SK-N-MC (cell line): Measurements from ENCODE around the gene WDR20.

Experiments
- EZH2 ChIP-seq: fragments of 200-600 bp; sonication (generic); IDR thresholded peaks from one replicate; pipeline ENCODE4 v1.6.1; 2017; ENCODE audit warnings: antibody characterized with exemption
- FOXP2 ChIP-seq: optimal IDR thresholded peaks from 2 replicates; pipeline ENCODE3; 2011; ENCODE audit warnings: mild to moderate bottlenecking, moderate library complexity; ENCODE audit not compliant: insufficient read depth; ENCODE audit errors: extremely low read length, control extremely low read depth
- POLR2AphosphoS5 ChIP-seq: IDR thresholded peaks from 2 replicates; pipeline ENCODE4 v1.6.1; 2012; ENCODE audit warnings: mild to moderate bottlenecking, low read depth, low read length, borderline replicate concordance

DNA sequence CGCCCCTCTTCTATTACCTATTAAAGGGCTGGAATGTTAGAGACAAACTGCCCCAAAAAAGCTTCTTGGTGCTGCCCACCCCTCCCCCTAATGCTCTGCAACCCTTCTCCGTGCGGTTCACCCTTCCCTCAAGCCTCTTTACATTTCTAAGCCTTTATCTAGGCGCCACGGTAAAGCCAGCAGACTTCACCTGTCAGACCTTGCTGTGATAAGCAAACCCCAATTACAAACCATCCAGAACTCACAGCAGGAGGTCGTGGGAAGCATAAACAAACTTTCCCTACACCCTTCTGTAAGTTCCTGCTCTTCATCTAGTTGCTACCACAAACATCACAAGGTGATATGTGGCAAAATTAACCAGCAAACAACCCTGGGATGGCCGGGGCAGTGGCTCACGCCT lies 108.4 kb downstream of the WDR20 start:
- TF ChIP-seq EZH2: no peak
- no peak for TF ChIP-seq POLR2AphosphoS5
- TF ChIP-seq FOXP2: no peak
